ENCODE data around the gene TP53AIP1.

TP53AIP1 gene

DNA sequence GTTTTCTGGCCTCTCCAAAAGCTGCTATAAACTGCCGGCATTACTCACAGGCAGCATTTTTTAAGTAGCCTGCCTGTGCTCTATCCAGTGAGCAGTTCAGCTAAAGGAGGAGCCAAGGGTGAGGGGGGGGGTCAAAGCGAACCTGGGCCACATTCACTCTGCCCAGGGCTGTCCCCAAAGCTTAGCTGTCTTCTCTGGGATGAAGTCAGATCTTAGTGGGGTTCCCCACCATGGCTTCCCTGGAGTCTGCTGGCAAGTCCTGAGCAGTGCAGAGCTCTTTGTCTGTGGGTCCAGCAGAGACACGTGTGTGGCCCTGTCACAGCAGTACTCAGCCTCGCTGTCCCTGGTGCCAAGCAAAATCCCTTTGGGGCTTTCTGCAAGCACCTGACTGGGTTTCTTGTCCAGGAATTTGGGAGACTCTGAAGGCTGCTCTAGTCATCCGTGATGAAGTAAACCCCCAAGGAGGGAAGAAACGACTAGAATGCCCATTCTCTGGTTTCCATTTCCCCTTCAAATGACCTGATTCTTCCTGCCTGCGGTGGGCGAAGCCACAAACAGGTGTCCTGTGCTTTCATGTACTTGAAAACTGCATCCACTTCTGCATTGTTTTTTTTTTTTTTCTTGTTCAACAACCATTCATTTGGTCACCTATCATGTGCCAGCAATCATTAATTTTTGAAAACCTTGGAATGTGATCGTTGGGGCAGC is 48.9 kb downstream of the TP53AIP1 start:
- Histone ChIP-seq H3K4me3 (ENCODE audit: low read length) (no peak overlapping the region), H3K9ac (ENCODE audit: low read depth, low read length) (no peak overlapping the region), H3K27ac (ENCODE audit: low read length) (no peak overlapping the region), H3K27me3 (ENCODE audit: insufficient read depth, low read length) (peaks cover 90% of the 10 kb centered on the region), H3K4me1 (ENCODE audit: insufficient read depth, low read length) (peaks cover 3% of the 10 kb centered on the region; the same call in 1 of the 2 replicates), H3K36me3 (ENCODE audit: insufficient read depth, low read depth, low read length) (no peaks in the 10 kb centered on the region), H3K9me3 (ENCODE audit: insufficient read depth, low read depth, low read length) (no peaks in the 10 kb centered on the region; the same call in 1 of the 2 replicates)

DNA sequence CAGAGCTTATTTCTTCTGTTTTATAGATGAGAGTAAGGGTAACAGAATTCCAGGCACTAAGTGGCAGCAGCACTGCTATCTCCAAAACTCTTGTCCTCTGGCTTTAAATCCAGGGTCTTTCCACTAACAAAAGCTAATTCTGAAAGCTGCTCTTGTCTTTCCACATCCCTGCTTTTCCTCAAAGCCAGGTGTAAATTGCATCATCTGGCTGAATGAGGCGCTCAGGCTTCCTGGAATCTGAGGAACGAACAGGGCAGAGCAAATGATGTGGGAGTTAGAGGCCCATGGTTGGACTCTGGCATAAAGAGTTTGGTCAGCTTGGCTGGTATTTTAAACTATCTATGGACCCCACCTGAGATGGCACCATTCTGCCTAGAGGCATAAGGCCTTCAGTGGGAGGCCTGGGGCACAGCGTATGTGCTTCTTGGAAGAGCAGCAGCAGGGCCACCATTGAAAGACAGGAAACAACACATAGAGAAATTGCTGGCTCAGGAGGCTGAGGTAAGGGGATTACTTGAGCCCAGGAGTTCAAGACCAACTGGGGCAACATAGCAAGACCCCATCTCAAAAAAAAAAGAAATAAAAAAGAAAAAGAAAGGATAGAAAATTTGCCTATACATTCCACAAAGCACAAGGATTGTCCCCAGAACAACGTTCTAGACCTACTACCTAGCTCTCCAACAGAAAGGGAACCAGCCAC is 49.7 kb downstream of the TP53AIP1 start:
- Histone ChIP-seq H3K27ac (ENCODE audit: low read length) (no peak overlapping the region), H3K4me3 (ENCODE audit: low read length) (no peak overlapping the region), H3K27me3 (ENCODE audit: insufficient read depth, low read length) (peaks cover 90% of the 10 kb centered on the region), H3K4me1 (ENCODE audit: insufficient read depth, low read length) (peaks cover 3% of the 10 kb centered on the region; the same call in 1 of the 2 replicates), H3K36me3 (ENCODE audit: insufficient read depth, low read depth, low read length) (no peaks in the 10 kb centered on the region), H3K9ac (ENCODE audit: low read depth, low read length) (no peak overlapping the region), H3K9me3 (ENCODE audit: insufficient read depth, low read depth, low read length) (no peaks in the 10 kb centered on the region; the same call in 1 of the 2 replicates)

DNA sequence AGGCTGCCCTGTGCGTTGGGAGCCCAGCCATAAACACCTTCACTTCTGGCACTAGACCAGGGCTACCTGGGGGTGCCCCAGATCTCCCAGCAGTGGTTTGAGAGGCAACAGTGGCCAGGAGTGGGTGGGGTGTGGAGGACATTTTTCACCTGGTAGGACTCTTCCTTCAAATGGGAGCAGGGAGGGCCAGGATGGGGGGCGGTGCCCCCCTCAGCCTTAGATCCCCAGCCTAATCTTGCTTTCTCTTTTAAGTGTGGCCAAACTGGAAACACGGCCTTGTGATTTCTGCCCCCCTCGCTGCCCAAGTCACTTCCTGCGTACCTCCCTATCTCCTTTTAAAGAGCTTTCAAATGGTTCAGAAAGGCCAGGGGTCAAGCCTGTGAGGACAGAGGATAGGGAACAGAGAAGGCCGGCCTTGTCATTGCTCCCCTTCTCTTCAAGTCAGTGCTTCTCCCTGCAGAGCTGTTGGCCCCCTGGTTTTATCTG is 50.7 kb downstream of the TP53AIP1 start:
- Histone ChIP-seq H3K4me1 (ENCODE audit: insufficient read depth, low read length) (peaks cover 3% of the 10 kb centered on the region; the same call in 1 of the 2 replicates), H3K27me3 (ENCODE audit: insufficient read depth, low read length) (peaks cover 93% of the 10 kb centered on the region), H3K9me3 (ENCODE audit: insufficient read depth, low read depth, low read length) (no peaks in the 10 kb centered on the region; the same call in 1 of the 2 replicates), H3K4me3 (ENCODE audit: low read length) (peak overlapping the region; percentile 56; the same call in 1 of the 2 replicates), H3K9ac (ENCODE audit: low read depth, low read length) (no peak overlapping the region; the same call in 1 of the 2 replicates), H3K27ac (ENCODE audit: low read length) (no peak overlapping the region), H3K36me3 (ENCODE audit: insufficient read depth, low read depth, low read length) (no peaks in the 10 kb centered on the region)

DNA sequence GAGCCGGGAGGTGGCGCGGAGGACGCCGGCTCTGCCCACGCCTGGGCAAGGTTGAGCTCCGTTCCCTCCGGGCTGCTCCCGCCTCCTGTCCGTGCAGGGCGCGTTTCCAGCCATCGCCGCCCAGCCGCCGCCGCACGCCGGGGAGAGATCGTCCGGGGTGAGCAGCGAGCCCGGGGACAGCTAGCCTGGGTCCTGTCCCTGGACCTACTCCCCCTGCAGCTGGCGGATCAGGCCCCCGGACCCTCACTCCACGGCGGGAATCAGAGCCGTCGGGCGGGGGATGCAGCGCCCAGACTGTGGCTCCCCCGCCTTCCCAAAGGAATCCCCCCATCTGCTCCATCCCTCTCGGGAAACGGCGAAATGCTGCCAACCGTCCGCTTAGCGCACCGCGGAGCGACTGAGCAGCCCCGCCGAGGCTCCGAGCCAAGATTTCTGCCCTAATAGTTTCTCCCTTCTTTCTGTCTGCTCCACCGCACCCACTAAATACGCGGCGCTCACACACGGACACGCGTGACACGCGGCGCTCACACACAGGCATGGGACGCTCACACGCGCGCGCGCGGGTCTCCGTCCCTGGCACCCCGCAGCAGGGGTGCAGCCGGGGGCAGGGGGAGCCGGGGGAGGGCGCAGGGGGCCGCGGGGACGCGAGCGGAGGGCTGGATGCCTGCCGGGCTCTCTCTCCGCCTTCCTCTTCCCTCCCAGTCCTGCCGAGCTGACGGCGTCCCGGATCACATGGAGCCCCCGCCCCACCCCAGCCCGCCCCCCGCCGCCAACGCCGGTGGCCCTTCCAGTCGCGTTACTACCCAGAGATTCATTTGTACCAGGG is 51.9 kb downstream of the TP53AIP1 start, which contains the start of gene KCNJ5:
KCNJ5 (plus strand) TSS at position 814 of the 826 bp plus-strand sequence. CDS start 19,918 bp downstream, outside the sequence.
- Histone ChIP-seq H3K9ac (ENCODE audit: low read depth, low read length) (no peak within 1 kb of the TSS; the same call in 1 of the 2 replicates), H3K36me3 (ENCODE audit: insufficient read depth, low read depth, low read length) (no peaks in the 10 kb centered on the region), H3K4me1 (ENCODE audit: insufficient read depth, low read length) (peaks cover 3% of the 10 kb centered on the region; the same call in 1 of the 2 replicates), H3K27me3 (ENCODE audit: insufficient read depth, low read length) (peaks cover 93% of the 10 kb centered on the region), H3K9me3 (ENCODE audit: insufficient read depth, low read depth, low read length) (no peaks in the 10 kb centered on the region; the same call in 1 of the 2 replicates), H3K4me3 (ENCODE audit: low read length) (peak within 1 kb of the TSS; percentile 63), H3K27ac (ENCODE audit: low read length) (no peak within 1 kb of the TSS)

DNA sequence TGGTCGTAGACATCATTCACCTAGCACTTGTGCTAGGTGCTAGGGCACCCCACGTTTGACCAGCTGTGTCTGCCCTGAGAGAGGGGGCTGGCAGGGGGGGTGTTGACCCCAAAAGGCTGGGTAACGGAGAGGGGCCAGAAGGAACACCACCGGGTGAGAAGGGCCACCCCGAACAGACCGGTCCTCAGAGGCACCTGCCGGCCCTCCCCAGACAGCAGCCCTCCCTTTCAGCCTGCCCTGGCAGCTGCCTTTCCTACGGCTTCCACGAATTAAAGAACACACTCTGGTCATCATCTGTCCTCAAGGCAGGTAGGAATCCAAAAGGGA is 52.5 kb downstream of the TP53AIP1 start:
- peak overlapping the region; percentile 63 for H3K4me3 ChIP-seq (ENCODE audit: low read length)
- no peak overlapping the region for H3K9ac ChIP-seq (ENCODE audit: low read depth, low read length)
- H3K27ac ChIP-seq (ENCODE audit: low read length): no peak overlapping the region
- no peaks in the 10 kb centered on the region for H3K36me3 ChIP-seq (ENCODE audit: insufficient read depth, low read depth, low read length)
- peaks cover 3% of the 10 kb centered on the region; the same call in 1 of the 2 replicates for H3K4me1 ChIP-seq (ENCODE audit: insufficient read depth, low read length)
- H3K9me3 ChIP-seq (ENCODE audit: insufficient read depth, low read depth, low read length): no peaks in the 10 kb centered on the region; the same call in 1 of the 2 replicates
- H3K27me3 ChIP-seq (ENCODE audit: insufficient read depth, low read length): peaks cover 96% of the 10 kb centered on the region

DNA sequence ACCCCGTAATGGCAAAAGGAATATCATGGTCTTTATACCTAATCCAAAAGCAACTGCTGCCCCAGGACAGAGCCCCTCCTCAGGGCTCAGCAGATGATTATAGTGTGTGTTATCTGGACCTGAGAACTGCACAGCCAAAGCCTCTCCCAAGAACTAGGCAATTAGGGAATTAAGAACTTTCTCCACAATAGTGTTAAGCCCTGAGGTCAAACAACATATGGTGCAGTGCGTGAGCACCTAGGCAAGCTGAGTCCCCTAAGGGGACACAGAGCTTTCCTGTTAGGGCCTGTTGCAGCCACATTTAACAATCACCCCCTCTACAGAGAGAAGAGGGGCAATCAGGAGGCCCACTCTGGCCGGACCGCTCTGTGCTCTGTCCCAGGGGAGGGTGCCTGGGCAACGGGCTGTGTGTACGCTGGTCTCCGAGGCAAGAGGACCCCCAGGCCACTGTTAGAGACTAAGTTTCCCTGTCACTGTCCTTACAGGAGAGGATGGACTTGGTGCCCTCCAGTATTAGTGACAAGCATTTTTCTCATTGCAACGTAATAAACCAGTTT is 52.9 kb downstream of the TP53AIP1 start:
- Histone ChIP-seq H3K4me1 (ENCODE audit: insufficient read depth, low read length) (peaks cover 3% of the 10 kb centered on the region; the same call in 1 of the 2 replicates), H3K36me3 (ENCODE audit: insufficient read depth, low read depth, low read length) (no peaks in the 10 kb centered on the region), H3K4me3 (ENCODE audit: low read length) (peak overlapping the region; percentile 63), H3K9ac (ENCODE audit: low read depth, low read length) (no peak overlapping the region), H3K27me3 (ENCODE audit: insufficient read depth, low read length) (peaks cover 99% of the 10 kb centered on the region), H3K27ac (ENCODE audit: low read length) (no peak overlapping the region), H3K9me3 (ENCODE audit: insufficient read depth, low read depth, low read length) (no peaks in the 10 kb centered on the region; the same call in 1 of the 2 replicates)

DNA sequence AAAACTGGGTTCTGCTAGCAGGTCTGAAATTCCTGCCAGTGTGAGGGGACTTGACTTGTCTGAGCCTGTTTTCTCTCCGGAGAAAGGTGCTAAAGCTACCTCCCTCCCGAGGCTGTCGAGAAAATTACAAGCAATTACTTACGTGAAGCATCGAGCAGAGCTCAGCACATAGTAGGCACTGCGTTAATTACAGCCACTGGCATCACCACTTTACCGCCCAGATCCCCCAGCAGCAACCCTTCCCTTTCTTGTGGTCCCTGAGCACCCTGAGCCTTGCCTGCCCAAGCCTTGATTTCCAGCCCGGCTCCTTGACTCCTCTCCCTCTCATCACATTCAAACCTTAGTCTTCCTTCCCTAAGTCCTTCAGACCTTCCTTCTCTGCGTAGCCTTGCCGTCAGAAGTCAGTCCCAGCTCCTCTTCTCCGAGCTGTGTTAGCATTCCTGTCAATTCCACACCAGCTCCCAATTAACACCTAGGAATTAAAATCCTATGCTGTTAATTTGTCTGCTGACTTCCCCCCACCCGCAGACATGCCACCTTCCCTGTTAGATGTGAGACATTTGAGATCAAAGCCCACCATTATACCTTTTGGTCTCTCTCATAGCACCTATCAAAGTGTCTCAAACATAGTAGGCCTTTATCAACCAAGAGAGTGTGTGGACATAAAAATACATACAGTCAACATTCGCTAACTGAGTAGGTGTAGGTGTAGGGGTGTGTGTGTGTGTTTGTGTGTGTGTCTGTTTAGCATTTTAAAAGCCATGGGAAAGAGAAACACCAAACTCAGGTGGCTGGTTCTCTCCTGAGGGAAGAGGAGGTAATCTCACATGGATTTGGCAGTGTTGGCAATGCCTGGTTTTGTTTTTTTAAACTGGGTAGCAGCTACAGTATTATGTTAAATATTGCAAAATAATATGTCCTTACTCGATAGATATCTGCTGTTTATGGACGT is 54.4 kb downstream of the TP53AIP1 start:
- Histone ChIP-seq H3K9me3 (ENCODE audit: insufficient read depth, low read depth, low read length) (no peaks in the 10 kb centered on the region; the same call in 1 of the 2 replicates), H3K36me3 (ENCODE audit: insufficient read depth, low read depth, low read length) (no peaks in the 10 kb centered on the region), H3K27me3 (ENCODE audit: insufficient read depth, low read length) (peaks cover 90% of the 10 kb centered on the region), H3K4me1 (ENCODE audit: insufficient read depth, low read length) (peaks cover 3% of the 10 kb centered on the region; the same call in 1 of the 2 replicates), H3K4me3 (ENCODE audit: low read length) (no peak overlapping the region), H3K9ac (ENCODE audit: low read depth, low read length) (no peak overlapping the region), H3K27ac (ENCODE audit: low read length) (no peak overlapping the region)

DNA sequence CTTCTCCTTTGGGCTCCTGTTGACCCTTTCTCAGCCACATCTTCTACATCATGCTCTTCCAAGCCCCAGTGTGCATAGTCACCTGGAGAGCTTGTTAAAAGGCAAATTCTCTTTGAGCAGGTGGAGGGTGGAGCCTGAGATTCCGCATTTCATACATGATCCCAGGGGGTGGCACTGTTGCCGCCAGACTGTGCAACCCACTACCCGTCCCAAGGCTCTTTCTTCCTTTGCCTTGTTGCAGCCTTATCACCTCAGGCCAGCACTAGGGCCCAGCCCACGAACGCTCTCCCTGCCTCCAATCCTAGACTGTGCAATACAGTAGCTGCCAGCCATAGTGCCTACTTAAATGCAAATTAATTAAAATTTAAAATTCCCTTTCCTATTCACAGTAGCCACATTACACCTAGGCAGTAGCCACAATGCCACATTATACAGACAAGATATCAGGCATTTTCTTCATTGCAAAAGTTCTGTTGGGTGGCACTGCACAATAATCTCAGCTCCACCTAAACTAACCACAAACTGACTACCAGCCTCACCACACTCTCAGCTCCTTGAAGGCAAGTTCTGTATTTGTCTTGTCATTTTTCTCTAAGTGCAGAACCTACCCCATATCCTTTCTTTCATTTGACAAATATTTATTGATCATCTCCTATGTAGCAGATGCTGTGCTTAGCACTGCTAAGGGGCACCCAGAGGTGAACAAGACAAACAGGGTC is 56.1 kb downstream of the TP53AIP1 start:
- no peak overlapping the region for H3K9ac ChIP-seq (ENCODE audit: low read depth, low read length)
- H3K27ac ChIP-seq (ENCODE audit: low read length): no peak overlapping the region
- peaks cover 3% of the 10 kb centered on the region; the same call in 1 of the 2 replicates for H3K4me1 ChIP-seq (ENCODE audit: insufficient read depth, low read length)
- H3K36me3 ChIP-seq (ENCODE audit: insufficient read depth, low read depth, low read length): no peaks in the 10 kb centered on the region
- no peaks in the 10 kb centered on the region; the same call in 1 of the 2 replicates for H3K9me3 ChIP-seq (ENCODE audit: insufficient read depth, low read depth, low read length)
- H3K27me3 ChIP-seq (ENCODE audit: insufficient read depth, low read length): peaks cover 84% of the 10 kb centered on the region
- H3K4me3 ChIP-seq (ENCODE audit: low read length): no peak overlapping the region
